Measurements from ENCODE around the gene SYDE1. TPM values are rescaled to one million over a fixed set of nuclear protein-coding genes. Genes with fewer than 3 reads are reported as not detected.

Gene SYDE1
- total and polyA plus RNA-seq, 4 donors: 0.72 to 4.2 (median 3.7) TPM

DNA sequence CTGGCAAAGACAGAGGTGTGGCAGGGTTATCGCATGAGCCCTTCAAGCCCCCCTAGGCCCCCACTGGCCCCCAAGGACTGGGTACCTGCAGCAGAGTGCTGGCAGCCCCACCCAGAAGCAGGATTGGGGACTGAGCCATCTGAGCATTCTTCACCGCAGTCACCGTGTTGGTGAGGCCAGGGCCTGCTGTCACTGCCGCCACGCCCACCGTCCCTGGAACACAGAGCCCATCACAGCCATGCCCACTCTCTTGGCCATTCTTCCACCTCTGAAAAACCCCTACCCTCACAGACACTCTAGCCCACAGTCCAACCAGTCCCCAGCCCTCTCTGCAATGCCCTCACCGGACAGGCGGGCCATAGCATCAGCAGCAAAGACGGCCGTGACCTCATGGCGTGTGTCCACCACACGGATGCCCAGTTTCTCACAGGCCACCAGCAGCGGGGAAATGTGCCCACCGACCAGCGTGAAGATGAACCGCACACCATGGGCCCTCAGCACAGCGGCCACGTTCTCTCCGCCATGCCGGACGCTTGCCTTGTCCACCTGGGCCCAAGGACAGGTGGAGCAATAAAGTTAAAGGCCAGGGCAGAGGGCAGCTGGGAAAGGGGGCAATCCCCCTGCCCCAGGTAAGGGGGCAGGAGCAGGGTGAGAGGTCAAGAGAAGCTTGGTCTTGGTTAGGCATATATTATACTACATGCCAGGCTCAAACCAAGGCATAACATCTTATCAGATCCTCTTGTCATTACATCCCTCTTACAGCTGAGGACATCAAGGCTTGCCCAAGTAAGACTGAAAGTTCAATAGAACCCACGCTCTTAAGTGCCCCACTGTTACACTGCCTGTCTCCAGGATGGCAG lies 16.1 kb downstream of the SYDE1 start:
- H3K9ac ChIP-seq (ENCODE audit: low read depth in 1 of 2, low read length in 2 of 2): no peak overlapping the region
- H3K9me3 ChIP-seq (ENCODE audit: control insufficient read depth in 4 of 4, low read length in 3 of 4): no peaks in the 10 kb centered on the region
- 96% methylated on average over 22 of the region's 22 CpGs for WGBS
- H3K4me1 ChIP-seq (ENCODE audit: control insufficient read depth in 4 of 4, insufficient read depth in 4 of 4, low read length in 3 of 4): peaks cover 0 to 21% (median 16%) of the 10 kb centered on the region in 4 donors
- DNase-seq (ENCODE audit: low spot score): no peak
- peaks cover 18 to 38% (median 23%) of the 10 kb centered on the region in 4 donors for H3K36me3 ChIP-seq (ENCODE audit: control insufficient read depth in 4 of 4, insufficient read depth in 3 of 4, low read depth in 1 of 4, low read length in 3 of 4)
- H3K4me3 ChIP-seq (ENCODE audit: low read depth in 1 of 3, low read length in 3 of 3): no peak overlapping the region
- H3K27ac ChIP-seq (ENCODE audit: low read depth in 1 of 2, low read length in 2 of 2): no peak overlapping the region
- no peaks in the 10 kb centered on the region for H3K27me3 ChIP-seq (ENCODE audit: control insufficient read depth in 4 of 4, insufficient read depth in 4 of 4, low read length in 3 of 4)
- TF ChIP-seq JUND (IDR thresholded peaks at IDR 0.05) (no peak), EGR1 (IDR thresholded peaks at IDR 0.05; ENCODE audit: low read depth in 2 of 2) (no peak), YY1 (IDR thresholded peaks at IDR 0.05) (no peak), GABPA (IDR thresholded peaks at IDR 0.05 in 1 of 2, conservative IDR thresholded peaks at IDR 0.05 in 1 of 2) (no peak), RXRA (IDR thresholded peaks at IDR 0.05) (no peak), RAD21 (IDR thresholded peaks at IDR 0.05) (no peak), FOXA2 (IDR thresholded peaks at IDR 0.05) (no peak), HNF4G (IDR thresholded peaks at IDR 0.05) (no peak), SP1 (IDR thresholded peaks at IDR 0.05) (no peak), HNF4A (conservative IDR thresholded peaks at IDR 0.05) (no peak), FOXA1 (IDR thresholded peaks at IDR 0.05) (no peak), TAF1 (conservative IDR thresholded peaks at IDR 0.05) (no peak), NR2F2 (IDR thresholded peaks at IDR 0.05) (no peak)
- TF ChIP-seq, protein P1, sequence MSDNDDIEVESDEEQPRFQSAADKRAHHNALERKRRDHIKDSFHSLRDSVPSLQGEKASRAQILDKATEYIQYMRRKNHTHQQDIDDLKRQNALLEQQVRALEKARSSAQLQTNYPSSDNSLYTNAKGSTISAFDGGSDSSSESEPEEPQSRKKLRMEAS (IDR thresholded peaks at IDR 0.05): no peak
- TF ChIP-seq, protein P2, sequence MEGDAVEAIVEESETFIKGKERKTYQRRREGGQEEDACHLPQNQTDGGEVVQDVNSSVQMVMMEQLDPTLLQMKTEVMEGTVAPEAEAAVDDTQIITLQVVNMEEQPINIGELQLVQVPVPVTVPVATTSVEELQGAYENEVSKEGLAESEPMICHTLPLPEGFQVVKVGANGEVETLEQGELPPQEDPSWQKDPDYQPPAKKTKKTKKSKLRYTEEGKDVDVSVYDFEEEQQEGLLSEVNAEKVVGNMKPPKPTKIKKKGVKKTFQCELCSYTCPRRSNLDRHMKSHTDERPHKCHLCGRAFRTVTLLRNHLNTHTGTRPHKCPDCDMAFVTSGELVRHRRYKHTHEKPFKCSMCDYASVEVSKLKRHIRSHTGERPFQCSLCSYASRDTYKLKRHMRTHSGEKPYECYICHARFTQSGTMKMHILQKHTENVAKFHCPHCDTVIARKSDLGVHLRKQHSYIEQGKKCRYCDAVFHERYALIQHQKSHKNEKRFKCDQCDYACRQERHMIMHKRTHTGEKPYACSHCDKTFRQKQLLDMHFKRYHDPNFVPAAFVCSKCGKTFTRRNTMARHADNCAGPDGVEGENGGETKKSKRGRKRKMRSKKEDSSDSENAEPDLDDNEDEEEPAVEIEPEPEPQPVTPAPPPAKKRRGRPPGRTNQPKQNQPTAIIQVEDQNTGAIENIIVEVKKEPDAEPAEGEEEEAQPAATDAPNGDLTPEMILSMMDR (IDR thresholded peaks at IDR 0.05; ENCODE audit: low read depth, low read length, missing input control): no peak
- TF ChIP-seq, protein P3, sequence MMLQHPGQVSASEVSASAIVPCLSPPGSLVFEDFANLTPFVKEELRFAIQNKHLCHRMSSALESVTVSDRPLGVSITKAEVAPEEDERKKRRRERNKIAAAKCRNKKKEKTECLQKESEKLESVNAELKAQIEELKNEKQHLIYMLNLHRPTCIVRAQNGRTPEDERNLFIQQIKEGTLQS (IDR thresholded peaks at IDR 0.05): no peak
- TF ChIP-seq, protein P4, sequence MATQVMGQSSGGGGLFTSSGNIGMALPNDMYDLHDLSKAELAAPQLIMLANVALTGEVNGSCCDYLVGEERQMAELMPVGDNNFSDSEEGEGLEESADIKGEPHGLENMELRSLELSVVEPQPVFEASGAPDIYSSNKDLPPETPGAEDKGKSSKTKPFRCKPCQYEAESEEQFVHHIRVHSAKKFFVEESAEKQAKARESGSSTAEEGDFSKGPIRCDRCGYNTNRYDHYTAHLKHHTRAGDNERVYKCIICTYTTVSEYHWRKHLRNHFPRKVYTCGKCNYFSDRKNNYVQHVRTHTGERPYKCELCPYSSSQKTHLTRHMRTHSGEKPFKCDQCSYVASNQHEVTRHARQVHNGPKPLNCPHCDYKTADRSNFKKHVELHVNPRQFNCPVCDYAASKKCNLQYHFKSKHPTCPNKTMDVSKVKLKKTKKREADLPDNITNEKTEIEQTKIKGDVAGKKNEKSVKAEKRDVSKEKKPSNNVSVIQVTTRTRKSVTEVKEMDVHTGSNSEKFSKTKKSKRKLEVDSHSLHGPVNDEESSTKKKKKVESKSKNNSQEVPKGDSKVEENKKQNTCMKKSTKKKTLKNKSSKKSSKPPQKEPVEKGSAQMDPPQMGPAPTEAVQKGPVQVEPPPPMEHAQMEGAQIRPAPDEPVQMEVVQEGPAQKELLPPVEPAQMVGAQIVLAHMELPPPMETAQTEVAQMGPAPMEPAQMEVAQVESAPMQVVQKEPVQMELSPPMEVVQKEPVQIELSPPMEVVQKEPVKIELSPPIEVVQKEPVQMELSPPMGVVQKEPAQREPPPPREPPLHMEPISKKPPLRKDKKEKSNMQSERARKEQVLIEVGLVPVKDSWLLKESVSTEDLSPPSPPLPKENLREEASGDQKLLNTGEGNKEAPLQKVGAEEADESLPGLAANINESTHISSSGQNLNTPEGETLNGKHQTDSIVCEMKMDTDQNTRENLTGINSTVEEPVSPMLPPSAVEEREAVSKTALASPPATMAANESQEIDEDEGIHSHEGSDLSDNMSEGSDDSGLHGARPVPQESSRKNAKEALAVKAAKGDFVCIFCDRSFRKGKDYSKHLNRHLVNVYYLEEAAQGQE (IDR thresholded peaks at IDR 0.05): no peak
- TF ChIP-seq, protein P5, sequence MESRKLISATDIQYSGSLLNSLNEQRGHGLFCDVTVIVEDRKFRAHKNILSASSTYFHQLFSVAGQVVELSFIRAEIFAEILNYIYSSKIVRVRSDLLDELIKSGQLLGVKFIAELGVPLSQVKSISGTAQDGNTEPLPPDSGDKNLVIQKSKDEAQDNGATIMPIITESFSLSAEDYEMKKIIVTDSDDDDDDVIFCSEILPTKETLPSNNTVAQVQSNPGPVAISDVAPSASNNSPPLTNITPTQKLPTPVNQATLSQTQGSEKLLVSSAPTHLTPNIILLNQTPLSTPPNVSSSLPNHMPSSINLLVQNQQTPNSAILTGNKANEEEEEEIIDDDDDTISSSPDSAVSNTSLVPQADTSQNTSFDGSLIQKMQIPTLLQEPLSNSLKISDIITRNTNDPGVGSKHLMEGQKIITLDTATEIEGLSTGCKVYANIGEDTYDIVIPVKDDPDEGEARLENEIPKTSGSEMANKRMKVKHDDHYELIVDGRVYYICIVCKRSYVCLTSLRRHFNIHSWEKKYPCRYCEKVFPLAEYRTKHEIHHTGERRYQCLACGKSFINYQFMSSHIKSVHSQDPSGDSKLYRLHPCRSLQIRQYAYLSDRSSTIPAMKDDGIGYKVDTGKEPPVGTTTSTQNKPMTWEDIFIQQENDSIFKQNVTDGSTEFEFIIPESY (IDR thresholded peaks at IDR 0.05): no peak
